GM21786 (cell line): Measurements from ENCODE around the gene CYTH1.

ENCODE experiments used
- ATAC-seq: cut with Tn5 transposase; IDR thresholded peaks from one replicate; pipeline ENCODE4 v1.9.1; 2021; ENCODE audit not compliant: unreplicated experiment

CYTH1 gene

GRCh38 chr17:78696016-78696982, 85.8 kb downstream of the CYTH1 start:
- ATAC-seq = no peak

- no peak for ATAC-seq
These were observed 87.1 kb downstream of the CYTH1 start for GRCh38 chr17:78694805-78695531.

- no peak for ATAC-seq
These were observed 88.6 kb downstream of the CYTH1 start for GRCh38 chr17:78693346-78694083.

GRCh38 chr17:78692460-78693010, 89.5 kb downstream of the CYTH1 start:
- ATAC-seq = no peak

DNA sequence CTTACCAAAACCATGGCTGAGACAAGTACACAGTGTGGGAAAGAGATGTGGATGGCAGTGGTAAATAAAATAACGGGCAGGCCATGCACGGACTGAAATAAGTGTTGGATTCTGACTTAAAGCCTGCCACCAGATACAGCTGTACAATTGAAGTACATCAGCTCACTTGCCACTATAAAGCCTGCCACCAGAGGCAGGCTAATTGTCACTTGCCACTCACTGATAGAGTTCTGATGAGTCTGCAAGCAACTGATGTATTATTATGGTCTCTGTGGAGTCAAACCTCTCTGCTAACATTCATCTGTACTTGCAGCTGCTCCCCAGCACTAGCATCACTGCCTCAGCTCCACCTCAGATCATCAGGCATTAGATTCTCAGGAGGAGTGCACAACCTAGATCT, 93.0 kb downstream of the CYTH1 start:
- no peak for ATAC-seq

DNA sequence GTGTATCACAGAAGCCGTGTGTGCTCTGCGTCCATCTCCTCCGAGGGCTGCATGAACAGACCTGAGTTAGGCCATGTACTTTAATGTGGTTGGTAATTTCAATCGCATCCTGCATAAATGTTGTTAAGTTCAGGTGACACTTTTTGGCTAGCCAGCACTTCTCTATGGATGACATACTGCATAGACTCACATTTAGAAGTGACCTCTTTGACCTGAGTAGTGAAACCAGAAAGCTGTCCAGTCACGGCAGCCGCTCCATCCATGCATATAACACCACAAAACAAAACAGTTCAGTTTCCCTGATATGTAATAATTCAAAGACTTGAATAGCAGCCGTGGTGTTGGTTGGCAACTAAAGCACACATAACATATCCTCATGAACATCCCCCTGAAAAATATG, 94.1 kb downstream of the CYTH1 start:
- ATAC-seq = no peak

DNA sequence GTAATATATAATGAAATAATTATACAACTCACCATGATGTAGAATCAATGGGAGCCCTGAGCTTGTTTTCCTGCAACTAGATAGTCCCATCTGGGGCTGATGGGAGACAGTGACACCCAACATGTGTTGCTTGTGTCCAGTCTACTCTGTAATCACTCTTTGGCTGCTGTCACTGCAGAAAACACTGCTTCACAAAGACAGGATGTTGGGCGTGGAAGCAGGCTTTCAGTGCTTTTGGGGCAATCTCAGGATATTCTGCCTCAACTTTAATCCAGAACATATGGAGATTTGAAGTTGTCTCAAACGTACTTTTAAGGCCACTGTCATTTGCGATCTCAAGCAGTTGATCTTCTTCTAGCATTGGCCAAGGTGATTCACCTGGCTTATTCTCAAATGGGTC, 94.9 kb downstream of the CYTH1 start:
- no peak for ATAC-seq

- no peak for ATAC-seq
These were observed 98.0 kb downstream of the CYTH1 start for GRCh38 chr17:78684026-78684425.

DNA sequence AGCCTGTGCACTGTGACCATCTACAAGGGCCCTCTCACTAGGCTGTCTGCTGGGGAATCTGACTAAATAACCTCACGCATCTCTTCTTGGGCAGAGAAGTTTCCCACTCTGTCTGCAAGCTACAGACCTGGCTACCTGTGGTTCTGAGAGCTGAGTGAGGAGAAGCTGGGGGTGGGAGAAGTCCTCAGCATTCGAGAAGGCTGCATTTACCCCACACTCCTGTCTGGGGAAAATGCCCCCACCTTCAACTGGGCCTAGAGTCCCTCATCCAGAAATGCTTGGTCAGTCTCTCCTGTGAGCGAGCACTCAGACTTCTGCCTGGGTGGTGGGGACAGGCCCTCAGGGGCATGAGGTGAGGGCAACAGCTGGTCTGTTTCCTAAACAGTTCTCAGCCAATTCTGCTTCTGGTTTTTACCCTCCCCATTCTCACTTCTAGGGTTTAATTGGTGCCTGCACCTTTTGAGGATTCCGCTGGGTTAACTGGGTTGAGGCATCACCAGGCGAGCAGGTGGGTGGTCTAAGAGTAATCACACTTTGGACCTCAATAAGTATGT, 98.6 kb downstream of the CYTH1 start:
- ATAC-seq = no peak

DNA sequence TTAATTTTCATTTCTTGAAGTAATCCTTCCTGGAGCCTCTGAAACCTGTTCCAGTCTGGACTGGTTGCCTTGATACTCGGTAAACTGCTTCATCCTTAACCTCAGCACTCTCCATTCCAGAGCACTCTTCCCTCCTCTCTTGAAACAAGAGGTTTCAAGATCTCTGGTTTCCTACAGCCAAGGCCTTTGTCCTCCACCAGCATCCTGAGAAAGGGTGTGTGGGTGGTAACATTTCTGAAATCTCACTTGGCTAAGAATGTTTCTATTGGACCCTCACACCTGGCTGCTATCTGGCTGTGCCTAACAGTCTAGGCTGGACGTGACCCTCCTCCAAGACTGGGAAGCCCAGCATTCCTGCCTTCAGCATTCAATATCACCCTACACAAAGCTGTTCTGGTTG, 99.7 kb downstream of the CYTH1 start:
- no peak for ATAC-seq

DNA sequence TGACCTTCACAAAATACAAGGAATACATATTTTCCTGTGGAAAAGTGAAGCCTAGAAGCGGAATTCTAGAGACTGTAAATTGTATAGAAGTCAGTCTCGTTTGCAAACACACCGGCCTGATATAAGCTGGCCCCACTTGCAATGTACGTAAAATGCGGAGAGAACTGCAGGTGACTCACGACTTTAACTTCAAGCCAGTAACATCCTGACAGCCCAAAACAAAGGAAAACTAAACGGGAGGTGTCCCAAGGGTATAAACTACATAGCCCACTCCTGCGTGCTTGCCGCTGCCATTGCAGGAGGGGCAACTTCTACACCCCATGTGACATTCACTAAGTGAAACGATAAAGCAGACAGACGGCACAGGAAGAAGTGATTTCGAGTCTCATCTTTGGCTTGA, 101.6 kb downstream of the CYTH1 start:
- ATAC-seq = no peak

GRCh38 chr17:78679495-78680395, 102.3 kb downstream of the CYTH1 start:
- ATAC-seq = no peak

- no peak for ATAC-seq
These were observed 103.4 kb downstream of the CYTH1 start for GRCh38 chr17:78678711-78679110.

GRCh38 chr17:78678222-78678557, 103.9 kb downstream of the CYTH1 start:
- no peak for ATAC-seq

GRCh38 chr17:78677303-78678221, 104.5 kb downstream of the CYTH1 start:
- no peak for ATAC-seq

- ATAC-seq = no peak
These were observed 105.4 kb downstream of the CYTH1 start for GRCh38 chr17:78676412-78677302.

GRCh38 chr17:78675836-78676235, 106.2 kb downstream of the CYTH1 start:
- no peak for ATAC-seq

GRCh38 chr17:78675316-78675616, 106.8 kb downstream of the CYTH1 start:
- ATAC-seq = no peak
